ENCODE measurements around the gene USP37. TPM values are rescaled to one million over a fixed set of nuclear protein-coding genes. Genes with fewer than 3 reads are reported as not detected.

USP37 gene
- total RNA-seq, 1 experiment from 2014 or later = 23.5 TPM

DNA sequence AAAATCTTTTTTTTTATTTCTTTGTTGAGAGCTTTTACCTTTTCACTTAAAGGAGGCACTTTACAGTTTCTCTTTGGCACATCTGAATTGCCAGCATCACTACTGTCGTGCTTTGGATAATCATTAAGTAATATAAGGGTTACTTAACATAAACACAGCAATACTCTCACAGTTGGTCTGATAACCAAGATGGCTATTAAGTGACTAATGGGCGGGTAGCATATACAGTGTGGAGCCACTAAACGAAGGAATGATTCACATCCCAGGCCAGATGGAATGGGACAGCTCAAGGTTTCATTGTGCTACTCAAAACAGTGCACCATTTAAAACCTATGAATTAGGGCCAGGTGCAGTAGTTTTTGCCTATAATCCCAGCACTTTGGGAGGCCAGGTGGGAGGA lies 28.1 kb downstream of the USP37 start:
- CTCF ChIA-PET = no interaction called here
- no TSS peak for BruUV-seq (replicated peaks)
- H3K27ac ChIP-seq (ENCODE audit: low read depth, low read length) = no peak overlapping the region
- peaks cover 31 to 37% of the 10 kb centered on the region in 2 experiments for H3K36me3 ChIP-seq (ENCODE audit: control insufficient read depth in 1 of 2, insufficient read depth in 2 of 2, low read length in 2 of 2)
- DNase-seq (ENCODE audit: low read depth, low spot score) (no peak), ATAC-seq (no peak)
- no peak for TF ChIP-seq SP1 (IDR thresholded peaks at IDR 0.05; ENCODE audit: low read depth)
- TF ChIP-seq, protein P1, sequence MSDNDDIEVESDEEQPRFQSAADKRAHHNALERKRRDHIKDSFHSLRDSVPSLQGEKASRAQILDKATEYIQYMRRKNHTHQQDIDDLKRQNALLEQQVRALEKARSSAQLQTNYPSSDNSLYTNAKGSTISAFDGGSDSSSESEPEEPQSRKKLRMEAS (IDR thresholded peaks at IDR 0.05) = no peak
- TF ChIP-seq, protein P2, sequence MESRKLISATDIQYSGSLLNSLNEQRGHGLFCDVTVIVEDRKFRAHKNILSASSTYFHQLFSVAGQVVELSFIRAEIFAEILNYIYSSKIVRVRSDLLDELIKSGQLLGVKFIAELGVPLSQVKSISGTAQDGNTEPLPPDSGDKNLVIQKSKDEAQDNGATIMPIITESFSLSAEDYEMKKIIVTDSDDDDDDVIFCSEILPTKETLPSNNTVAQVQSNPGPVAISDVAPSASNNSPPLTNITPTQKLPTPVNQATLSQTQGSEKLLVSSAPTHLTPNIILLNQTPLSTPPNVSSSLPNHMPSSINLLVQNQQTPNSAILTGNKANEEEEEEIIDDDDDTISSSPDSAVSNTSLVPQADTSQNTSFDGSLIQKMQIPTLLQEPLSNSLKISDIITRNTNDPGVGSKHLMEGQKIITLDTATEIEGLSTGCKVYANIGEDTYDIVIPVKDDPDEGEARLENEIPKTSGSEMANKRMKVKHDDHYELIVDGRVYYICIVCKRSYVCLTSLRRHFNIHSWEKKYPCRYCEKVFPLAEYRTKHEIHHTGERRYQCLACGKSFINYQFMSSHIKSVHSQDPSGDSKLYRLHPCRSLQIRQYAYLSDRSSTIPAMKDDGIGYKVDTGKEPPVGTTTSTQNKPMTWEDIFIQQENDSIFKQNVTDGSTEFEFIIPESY (IDR thresholded peaks at IDR 0.05; ENCODE audit: extremely low read depth, insufficient replicate concordance, low read length) = no peak
- POLR2A ChIA-PET = no interaction called here
- H3K4me3 ChIP-seq (replicated peaks in 1 of 2; ENCODE audit: low read depth in 1 of 2, low read length in 2 of 2) = no peak overlapping the region
- H3K9ac ChIP-seq (ENCODE audit: low read length) = no peak overlapping the region
- H3K9me3 ChIP-seq (ENCODE audit: control insufficient read depth in 1 of 2, insufficient read depth in 1 of 2, low read depth in 1 of 2, low read length in 2 of 2) = no peaks in the 10 kb centered on the region
- H3K27me3 ChIP-seq (ENCODE audit: insufficient read depth, low read length) = no peaks in the 10 kb centered on the region
- no peaks in the 10 kb centered on the region for H4K20me1 ChIP-seq (ENCODE audit: insufficient read depth)
- intact Hi-C loops (cut with micrococcal nuclease) = no loop called here
- H3K9me2 ChIP-seq (ENCODE audit: insufficient read depth) = no peaks in the 10 kb centered on the region
- no peaks in the 10 kb centered on the region for H3K4me1 ChIP-seq (ENCODE audit: control insufficient read depth in 1 of 2, insufficient read depth in 2 of 2, low read length in 2 of 2)
- no peak overlapping the region for H2AFZ ChIP-seq (ENCODE audit: low read depth, low read length, poor library complexity, severe bottlenecking)
- H3K79me2 ChIP-seq (ENCODE audit: insufficient read depth, low read length) = peaks cover 13% of the 10 kb centered on the region; the same call in 1 of the 2 replicates
- no peak overlapping the region for H3K4me2 ChIP-seq (ENCODE audit: low read length)
- RAD21 ChIA-PET (ENCODE audit: low non-redundant PET in 1 of 2, low total read pairs in 2 of 2, uncharacterized antibody in 2 of 2, unreplicated experiment in 2 of 2) = no interaction called here

DNA sequence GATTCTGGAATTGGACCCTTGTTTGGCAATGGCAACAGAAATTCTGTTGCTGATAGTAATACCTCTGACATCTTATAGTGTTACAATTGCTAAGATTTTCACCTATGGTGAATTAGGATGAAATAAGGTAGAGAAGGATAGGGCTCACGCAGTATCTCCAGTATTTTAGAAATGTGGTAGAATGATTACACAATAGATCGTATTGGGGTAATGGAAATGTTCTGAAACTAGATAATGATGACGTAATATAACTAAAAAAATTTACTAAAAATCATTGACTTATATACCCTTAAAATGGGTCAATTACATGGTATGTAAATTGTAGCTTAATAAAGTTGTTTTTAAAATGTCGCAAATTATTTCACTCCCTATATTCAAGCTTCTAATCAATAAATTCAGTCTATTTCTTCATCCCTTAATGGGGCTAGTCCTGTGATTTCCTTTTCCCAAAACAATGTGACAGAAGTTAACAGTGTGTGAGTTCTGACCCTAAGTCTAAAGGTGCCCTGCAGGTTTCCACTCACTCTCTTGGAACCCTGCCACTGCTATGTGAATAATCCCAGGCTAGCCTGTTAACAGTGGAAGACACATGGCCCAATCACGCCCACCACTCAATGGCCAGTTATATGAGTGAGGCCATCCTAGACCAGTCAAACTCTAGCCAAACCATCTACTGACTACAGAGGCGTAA lies 31.2 kb downstream of the USP37 start:
- H4K20me1 ChIP-seq (ENCODE audit: insufficient read depth) = no peaks in the 10 kb centered on the region
- no peaks in the 10 kb centered on the region for H3K9me3 ChIP-seq (ENCODE audit: control insufficient read depth in 1 of 2, insufficient read depth in 1 of 2, low read depth in 1 of 2, low read length in 2 of 2)
- H3K27ac ChIP-seq (ENCODE audit: low read depth, low read length) = no peak overlapping the region
- peaks cover 13% of the 10 kb centered on the region; the same call in 1 of the 2 replicates for H3K79me2 ChIP-seq (ENCODE audit: insufficient read depth, low read length)
- H3K4me3 ChIP-seq (replicated peaks in 1 of 2; ENCODE audit: low read depth in 1 of 2, low read length in 2 of 2) = no peak overlapping the region
- RAD21 ChIA-PET (ENCODE audit: low non-redundant PET in 1 of 2, low total read pairs in 2 of 2, uncharacterized antibody in 2 of 2, unreplicated experiment in 2 of 2) = no interaction called here
- POLR2A ChIA-PET = no interaction called here
- no peak overlapping the region for H3K4me2 ChIP-seq (ENCODE audit: low read length)
- no peak overlapping the region for H3K9ac ChIP-seq (ENCODE audit: low read length)
- no peak for DNase-seq (ENCODE audit: low read depth, low spot score)
- peaks cover 18 to 23% of the 10 kb centered on the region in 2 experiments; a peak in 3 of 4 replicates for H3K36me3 ChIP-seq (ENCODE audit: control insufficient read depth in 1 of 2, insufficient read depth in 2 of 2, low read length in 2 of 2)
- H2AFZ ChIP-seq (ENCODE audit: low read depth, low read length, poor library complexity, severe bottlenecking) = no peak overlapping the region
- TF ChIP-seq EGR1 (IDR thresholded peaks at IDR 0.05; ENCODE audit: low read depth) = no peak
- TF ChIP-seq POLR2A (IDR thresholded peaks at IDR 0.05; ENCODE audit: borderline replicate concordance, extremely low read depth, insufficient read depth, insufficient read length) = no peak
- no peak for TF ChIP-seq JUND (IDR thresholded peaks at IDR 0.05)
- TF ChIP-seq CEBPB (IDR thresholded peaks at IDR 0.05; ENCODE audit: low read depth) = no peak
- no peak for TF ChIP-seq EZH2 (IDR thresholded peaks at IDR 0.05)
- TF ChIP-seq, protein P1 (IDR thresholded peaks at IDR 0.05) = no peak
- no peak for TF ChIP-seq CBX3 (IDR thresholded peaks at IDR 0.05; ENCODE audit: low read depth)
- H3K27me3 ChIP-seq (ENCODE audit: insufficient read depth, low read length) = no peaks in the 10 kb centered on the region
- intact Hi-C loops (cut with micrococcal nuclease) = no loop called here
- no peaks in the 10 kb centered on the region for H3K4me1 ChIP-seq (ENCODE audit: control insufficient read depth in 1 of 2, insufficient read depth in 2 of 2, low read length in 2 of 2)
- no TSS peak for BruUV-seq (replicated peaks)
- CTCF ChIA-PET = no interaction called here
- H3K9me2 ChIP-seq (ENCODE audit: insufficient read depth) = no peaks in the 10 kb centered on the region
- ATAC-seq = no peak

Measured in HCT116 (cell line).